Subcutaneous abdominal adipose tissue (tissue), 5 donors: ENCODE results near the gene TWNK.

Experiments
- H3K27ac ChIP-seq: one replicate; pipeline ENCODE4 v1.7.0; 2013; ENCODE audit warnings: low read depth, mild to moderate bottlenecking, inconsistent platforms, low read length, moderate library complexity
- H3K27me3 ChIP-seq, 5 donors: one replicate each; pipeline ENCODE4 v1.7.0; 2013; ENCODE audit warnings: low read length in 5 of 5, inconsistent platforms in 1 of 5; ENCODE audit not compliant: control insufficient read depth in 5 of 5, insufficient read depth in 4 of 5
- H3K36me3 ChIP-seq, 5 donors: one replicate each; pipeline ENCODE4 v1.7.0; 2013; ENCODE audit warnings: low read length in 5 of 5; ENCODE audit not compliant: control insufficient read depth in 5 of 5, insufficient read depth in 5 of 5
- H3K4me1 ChIP-seq, 5 donors: one replicate each; pipeline ENCODE4 v1.7.0; 2013; ENCODE audit warnings: low read length in 5 of 5, mild to moderate bottlenecking in 3 of 5, moderate library complexity in 1 of 5; ENCODE audit not compliant: control insufficient read depth in 5 of 5, insufficient read depth in 5 of 5
- H3K4me3 ChIP-seq, 5 donors: one replicate each; pipeline ENCODE4 v1.7.0; 2013; ENCODE audit warnings: low read length in 5 of 5, low read depth in 1 of 5
- H3K9ac ChIP-seq, 5 donors: one replicate each; pipeline ENCODE4 v1.7.0; 2013; ENCODE audit warnings: low read length in 5 of 5, mild to moderate bottlenecking in 4 of 5, moderate library complexity in 3 of 5
- H3K9me3 ChIP-seq, 5 donors: one replicate each; pipeline ENCODE4 v1.7.0; 2013; ENCODE audit warnings: low read length in 5 of 5; ENCODE audit not compliant: control insufficient read depth in 5 of 5
- donor health status: healthy.
- donor health status: healthy.
- donor health status: healthy.
- donor health status: healthy.
- donor health status: healthy.

The TWNK gene

GRCh38 chr10:100986952-100987684 lies at the start of gene TWNK, which contains the start of gene MRPL43:
Gene TWNK, plus strand, starts transcription at chr10:100987543. Its CDS starts 668 bp downstream, at chr10:100988211.
Gene MRPL43, minus strand, starts transcription at chr10:100987497. Its CDS starts 54 bp downstream, at chr10:100987443.
- no peaks in the 10 kb centered on the region for H3K9me3 ChIP-seq
- H3K9ac ChIP-seq = peak within 1 kb of the TSS; percentile 8 to 93 (median 86)
- peak within 1 kb of the TSS; percentile 74 for H3K27ac ChIP-seq
- no peaks in the 10 kb centered on the region for H3K27me3 ChIP-seq
- H3K4me1 ChIP-seq = peaks cover 8 to 26% (median 23%) of the 10 kb centered on the region in 5 donors
- peak within 1 kb of the TSS; percentile 87 to 96 (median 93) for H3K4me3 ChIP-seq
- H3K36me3 ChIP-seq = peaks cover 0 to 53% (median 27%) of the 10 kb centered on the region in 5 donors

- no peak overlapping the region for H3K9ac ChIP-seq
Observed at GRCh38 chr10:100939763-100940344, 47.5 kb upstream of the TWNK start.

GRCh38 chr10:100942229-100942628 lies 45.1 kb upstream of the TWNK start:
- no peak overlapping the region for H3K9ac ChIP-seq
- no peak overlapping the region for H3K27ac ChIP-seq
- H3K36me3 ChIP-seq = peaks cover 63 to 85% (median 71%) of the 10 kb centered on the region in 5 donors
- no peak overlapping the region for H3K4me3 ChIP-seq
- no peaks in the 10 kb centered on the region for H3K4me1 ChIP-seq
- no peaks in the 10 kb centered on the region for H3K9me3 ChIP-seq
- no peaks in the 10 kb centered on the region for H3K27me3 ChIP-seq

More at GRCh38 chr10:100939763-100940344, 47.5 kb upstream of the TWNK start:
- H3K27me3 ChIP-seq = no peaks in the 10 kb centered on the region
- H3K4me3 ChIP-seq = no peak overlapping the region
- H3K27ac ChIP-seq = no peak overlapping the region
- no peaks in the 10 kb centered on the region for H3K4me1 ChIP-seq
- H3K36me3 ChIP-seq = peaks cover 45 to 73% (median 63%) of the 10 kb centered on the region in 5 donors
- H3K9me3 ChIP-seq = no peaks in the 10 kb centered on the region

GRCh38 chr10:100943508-100943907 lies 43.8 kb upstream of the TWNK start:
- Histone ChIP-seq H3K4me1 (no peaks in the 10 kb centered on the region), H3K27ac (no peak overlapping the region), H3K4me3 (no peak overlapping the region), H3K36me3 (peaks cover 62 to 85% (median 71%) of the 10 kb centered on the region in 5 donors), H3K9me3 (no peaks in the 10 kb centered on the region), H3K9ac (no peak overlapping the region), H3K27me3 (no peaks in the 10 kb centered on the region)

GRCh38 chr10:100945754-100946153 lies 41.6 kb upstream of the TWNK start:
- Histone ChIP-seq H3K27me3 (no peaks in the 10 kb centered on the region), H3K36me3 (peaks cover 66 to 89% (median 72%) of the 10 kb centered on the region in 5 donors), H3K27ac (no peak overlapping the region), H3K4me1 (no peaks in the 10 kb centered on the region), H3K9me3 (no peaks in the 10 kb centered on the region), H3K9ac (no peak overlapping the region), H3K4me3 (no peak overlapping the region)

GRCh38 chr10:100948916-100949315 lies 38.4 kb upstream of the TWNK start:
- H3K4me3 ChIP-seq = no peak overlapping the region
- H3K9ac ChIP-seq = no peak overlapping the region
- no peaks in the 10 kb centered on the region for H3K27me3 ChIP-seq
- H3K9me3 ChIP-seq = no peaks in the 10 kb centered on the region
- no peak overlapping the region for H3K27ac ChIP-seq
- H3K36me3 ChIP-seq = peaks cover 47 to 86% (median 63%) of the 10 kb centered on the region in 5 donors
- H3K4me1 ChIP-seq = no peaks in the 10 kb centered on the region

- no peak overlapping the region for H3K4me3 ChIP-seq
- no peaks in the 10 kb centered on the region for H3K4me1 ChIP-seq
- H3K36me3 ChIP-seq = peaks cover 52 to 81% (median 64%) of the 10 kb centered on the region in 5 donors
- no peak overlapping the region for H3K9ac ChIP-seq
- no peaks in the 10 kb centered on the region for H3K9me3 ChIP-seq
- H3K27me3 ChIP-seq = no peaks in the 10 kb centered on the region
- no peak overlapping the region for H3K27ac ChIP-seq
Observed at GRCh38 chr10:100960251-100960650, 27.1 kb upstream of the TWNK start.

GRCh38 chr10:100962351-100963080 lies 24.8 kb upstream of the TWNK start:
- H3K4me3 ChIP-seq = no peak overlapping the region

GRCh38 chr10:100963826-100964225 lies 23.5 kb upstream of the TWNK start:
- H3K9me3 ChIP-seq = no peaks in the 10 kb centered on the region
- H3K9ac ChIP-seq = no peak overlapping the region
- H3K27ac ChIP-seq = no peak overlapping the region
- H3K4me1 ChIP-seq = peaks cover under 1 to 5% (median 4%) of the 10 kb centered on the region in 5 donors
- H3K4me3 ChIP-seq = no peak overlapping the region
- H3K36me3 ChIP-seq = peaks cover 39 to 66% (median 51%) of the 10 kb centered on the region in 5 donors
- H3K27me3 ChIP-seq = no peaks in the 10 kb centered on the region

More at GRCh38 chr10:100962351-100963080, 24.8 kb upstream of the TWNK start:
- Histone ChIP-seq H3K4me1 (no peaks in the 10 kb centered on the region), H3K27ac (no peak overlapping the region), H3K9me3 (no peaks in the 10 kb centered on the region), H3K9ac (no peak overlapping the region), H3K36me3 (peaks cover 49 to 76% (median 61%) of the 10 kb centered on the region in 5 donors), H3K27me3 (no peaks in the 10 kb centered on the region)
